Measurements from ENCODE around the gene CYP4F11. TPM values are rescaled to one million over a fixed set of nuclear protein-coding genes. Genes with fewer than 3 reads are reported as not detected.
"Not testable (repeated sequence)": the region's sequence is repeated elsewhere in the genome, so short reads cannot be mapped to it uniquely, and the experiment has no call there.

CYP4F11 gene
- total and polyA plus RNA-seq, 3 experiments from 2014 or later, result not detected

DNA sequence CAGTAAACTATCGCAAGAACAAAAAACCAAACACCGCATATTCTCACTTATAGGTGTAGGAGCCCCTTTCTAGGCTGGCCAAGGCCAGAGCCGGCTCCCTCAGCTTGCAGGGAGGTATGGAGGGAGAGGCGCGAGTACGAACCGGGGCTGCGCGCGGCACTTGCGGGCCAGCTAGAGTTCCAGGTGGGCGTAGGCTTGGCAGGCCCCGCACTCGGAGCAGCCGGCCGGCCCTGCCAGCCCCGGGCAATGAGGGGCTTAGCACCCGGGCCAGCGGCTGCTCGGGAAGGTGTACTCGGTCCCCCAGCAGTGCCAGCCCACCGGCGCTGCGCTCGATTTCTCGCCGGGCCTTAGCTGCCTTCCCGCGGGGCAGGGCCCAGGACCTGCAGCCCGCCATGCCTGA is 34.8 kb downstream of the CYP4F11 start:
- CTCF ChIA-PET; H3K9me3 Mint-ChIP-seq; DNase-seq; POLR2A ChIA-PET; H3K4me1 ChIP-seq (ENCODE audit: insufficient read depth, low read length); H3K27ac ChIP-seq (ENCODE audit: low read depth, low read length); H3K27ac Mint-ChIP-seq; H3K27me3 ChIP-seq (ENCODE audit: insufficient read depth, low read length, poor library complexity, severe bottlenecking); H3K9me3 ChIP-seq (ENCODE audit: low read length); H3K36me3 ChIP-seq (ENCODE audit: insufficient read depth, low read length); H3K36me3 Mint-ChIP-seq; H3K4me3 ChIP-seq (ENCODE audit: low read length): not testable (repeated sequence)
- Mint-ChIP-seq H3K4me1 (peaks cover 6 to 16% (median 11%) of the 10 kb centered on the region in 3 donors), H3K4me3 (peak overlapping the region in 2 of 7 donors; percentile 36 to 60), H3K27me3 (peaks cover 33 to 55% of the 10 kb centered on the region in 2 donors)

DNA sequence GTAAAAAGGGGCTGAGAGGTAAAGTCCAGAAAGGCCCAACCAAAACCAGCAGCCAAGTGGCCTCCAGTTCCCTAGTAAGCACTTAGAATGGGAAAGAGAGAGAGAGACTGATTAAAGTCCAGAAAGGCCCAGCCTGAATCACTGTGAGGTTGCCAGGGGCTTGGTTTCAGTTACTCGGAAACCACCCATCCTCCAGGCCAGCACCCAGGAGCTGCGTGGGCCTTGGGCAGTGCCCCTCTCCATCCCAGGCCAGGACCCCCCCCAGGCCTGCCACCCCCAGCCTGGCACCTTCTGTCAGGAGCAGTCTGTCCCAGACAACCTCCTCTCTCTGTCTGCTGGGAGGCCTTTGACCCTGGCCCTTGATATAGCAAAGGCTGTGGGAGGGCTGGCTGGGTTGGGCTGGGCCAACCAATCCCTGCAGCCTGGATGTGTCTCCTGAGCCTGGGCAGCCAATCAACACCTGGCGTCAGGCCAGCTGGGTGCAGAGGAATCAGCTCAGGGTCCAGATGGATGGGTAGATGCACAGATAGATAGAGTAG is 36.5 kb downstream of the CYP4F11 start, which contains the start of gene CYP4F2:
Gene CYP4F2, minus strand, starts transcription at position 337 of the 539 bp plus-strand sequence. CDS start 463 bp downstream, outside the sequence.
- Mint-ChIP-seq H3K4me1 (peaks cover 6 to 16% (median 11%) of the 10 kb centered on the region in 3 donors), H3K27me3 (peaks cover 29 to 53% of the 10 kb centered on the region in 2 donors), H3K27ac (no peak within 1 kb of the TSS), H3K36me3 (peaks cover 0 to 3% (median 3%) of the 10 kb centered on the region in 3 donors), H3K4me3 (peak within 1 kb of the TSS in 1 of 7 donors; percentile 24), H3K9me3 (no peaks in the 10 kb centered on the region)
- H3K27me3 ChIP-seq (ENCODE audit: insufficient read depth, low read length, poor library complexity, severe bottlenecking), result no peaks in the 10 kb centered on the region
- H3K4me3 ChIP-seq (ENCODE audit: low read length), result no peak within 1 kb of the TSS
- ChIA-PET POLR2A (no interaction called here), CTCF (no interaction called here)
- no peaks in the 10 kb centered on the region for H3K9me3 ChIP-seq (ENCODE audit: low read length)
- no peak within 1 kb of the TSS for H3K27ac ChIP-seq (ENCODE audit: low read depth, low read length)
- H3K4me1 ChIP-seq (ENCODE audit: insufficient read depth, low read length), result no peaks in the 10 kb centered on the region
- H3K36me3 ChIP-seq (ENCODE audit: insufficient read depth, low read length), result no peaks in the 10 kb centered on the region
- DNase-seq, result no peak

DNA sequence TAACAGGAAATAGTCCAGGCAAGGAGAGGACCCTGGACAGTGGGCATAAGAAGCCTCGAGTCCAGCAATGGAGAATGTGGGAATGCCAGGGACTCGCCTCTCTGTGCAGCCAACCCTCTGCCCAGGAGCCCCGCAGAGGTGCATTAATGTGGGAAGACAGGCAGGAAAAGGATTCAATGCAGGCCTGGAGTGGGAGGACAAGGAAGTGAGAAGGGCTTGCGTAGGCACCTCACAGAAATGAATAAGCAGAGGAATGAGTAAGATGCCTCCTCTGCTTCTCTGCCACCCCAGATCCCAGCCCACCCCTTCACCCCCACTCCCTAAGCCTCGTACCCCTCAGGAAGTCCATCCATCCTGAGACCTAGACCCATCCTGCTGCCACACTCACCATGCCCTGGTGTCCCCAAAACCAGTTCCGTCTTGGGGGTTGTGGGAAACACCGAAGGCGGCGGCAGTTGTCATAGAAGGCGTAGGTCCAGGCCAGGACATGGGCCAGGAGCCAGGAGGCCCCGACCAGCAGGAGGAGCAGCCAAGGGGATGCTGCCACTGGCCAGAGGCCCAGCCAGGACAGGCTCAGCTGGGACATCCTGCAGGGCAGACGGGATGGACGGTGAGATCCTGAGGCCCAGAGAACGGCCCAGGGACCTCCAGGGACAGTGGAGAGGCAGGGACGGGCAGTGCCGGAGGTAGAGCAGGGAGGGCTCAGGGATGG is 37.1 kb downstream of the CYP4F11 start:
- Mint-ChIP-seq H3K4me1 (peaks cover 6 to 16% (median 11%) of the 10 kb centered on the region in 3 donors), H3K27me3 (peaks cover 27 to 49% of the 10 kb centered on the region in 2 donors), H3K9me3 (no peaks in the 10 kb centered on the region), H3K4me3 (no peak overlapping the region), H3K36me3 (peaks cover 0 to 3% (median 3%) of the 10 kb centered on the region in 3 donors), H3K27ac (no peak overlapping the region)
- Histone ChIP-seq H3K9me3 (ENCODE audit: low read length) (no peaks in the 10 kb centered on the region), H3K4me3 (ENCODE audit: low read length) (no peak overlapping the region), H3K36me3 (ENCODE audit: insufficient read depth, low read length) (no peaks in the 10 kb centered on the region), H3K27ac (ENCODE audit: low read depth, low read length) (no peak overlapping the region), H3K27me3 (ENCODE audit: insufficient read depth, low read length, poor library complexity, severe bottlenecking) (no peaks in the 10 kb centered on the region), H3K4me1 (ENCODE audit: insufficient read depth, low read length) (no peaks in the 10 kb centered on the region)
- ChIA-PET CTCF (no interaction called here), POLR2A (no interaction called here)
- DNase-seq, result no peak

DNA sequence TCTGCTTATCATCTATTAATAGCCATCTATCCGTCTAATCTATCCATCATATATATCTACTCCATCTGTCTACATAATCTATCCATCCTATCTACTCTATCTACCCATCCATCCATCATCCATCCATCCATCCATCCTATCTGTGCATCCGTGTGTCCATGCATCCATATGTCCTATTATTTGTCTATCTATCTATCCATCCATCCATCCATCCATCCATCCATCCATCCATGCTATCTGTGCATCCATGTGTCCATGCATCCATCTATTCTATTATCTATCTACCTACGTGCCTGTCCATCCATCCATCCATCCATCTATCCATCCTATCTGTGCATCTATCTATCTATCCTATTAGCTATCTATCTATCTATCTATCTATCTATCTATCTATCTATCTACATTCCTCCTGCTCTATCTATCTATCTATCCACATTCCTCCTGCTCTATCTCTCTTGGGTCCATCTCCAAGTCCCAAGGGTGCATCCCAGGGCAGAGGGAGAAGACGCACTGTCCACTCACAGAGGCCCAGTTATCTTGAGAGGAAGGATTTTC is 38.4 kb downstream of the CYP4F11 start:
- no peak overlapping the region for H3K27ac ChIP-seq (ENCODE audit: low read depth, low read length)
- no peak overlapping the region for H3K4me3 Mint-ChIP-seq
- no peaks in the 10 kb centered on the region for H3K4me1 ChIP-seq (ENCODE audit: insufficient read depth, low read length)
- H3K9me3 ChIP-seq (ENCODE audit: low read length), result no peaks in the 10 kb centered on the region
- peaks cover 6 to 13% (median 10%) of the 10 kb centered on the region in 3 donors for H3K4me1 Mint-ChIP-seq
- POLR2A ChIA-PET, result no interaction called here
- no peak overlapping the region for H3K4me3 ChIP-seq (ENCODE audit: low read length)
- no peaks in the 10 kb centered on the region for H3K36me3 ChIP-seq (ENCODE audit: insufficient read depth, low read length)
- DNase-seq, result no peak
- peaks cover 18 to 39% of the 10 kb centered on the region in 2 donors for H3K27me3 Mint-ChIP-seq
- peaks cover 0 to 3% (median 3%) of the 10 kb centered on the region in 3 donors for H3K36me3 Mint-ChIP-seq
- H3K27ac Mint-ChIP-seq, result no peak overlapping the region
- no peaks in the 10 kb centered on the region for H3K27me3 ChIP-seq (ENCODE audit: insufficient read depth, low read length, poor library complexity, severe bottlenecking)
- H3K9me3 Mint-ChIP-seq, result no peaks in the 10 kb centered on the region
- CTCF ChIA-PET, result no interaction called here

DNA sequence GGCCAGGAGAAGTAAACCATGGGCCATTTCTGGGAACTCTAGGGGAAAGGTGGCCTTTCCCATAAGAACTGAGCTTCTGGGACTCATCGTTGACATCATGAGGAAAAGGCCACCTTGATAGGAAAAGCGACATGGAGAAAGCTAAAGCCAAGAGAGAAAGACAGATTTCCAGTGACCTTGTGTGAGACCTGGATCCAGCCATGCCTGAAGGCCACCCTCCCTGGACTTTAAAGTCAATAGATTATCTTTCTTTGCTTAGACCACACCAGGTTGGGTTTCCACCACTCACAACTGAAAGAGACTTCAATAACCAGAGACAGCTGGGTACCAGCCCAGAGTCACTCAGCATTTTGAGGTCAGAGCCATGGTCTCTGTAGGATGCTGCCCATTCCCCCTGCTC is 40.0 kb downstream of the CYP4F11 start:
- Histone ChIP-seq H3K9me3 (ENCODE audit: low read length) (no peaks in the 10 kb centered on the region), H3K27me3 (ENCODE audit: insufficient read depth, low read length, poor library complexity, severe bottlenecking) (no peaks in the 10 kb centered on the region), H3K4me3 (ENCODE audit: low read length) (no peak overlapping the region), H3K27ac (ENCODE audit: low read depth, low read length) (no peak overlapping the region), H3K36me3 (ENCODE audit: insufficient read depth, low read length) (no peaks in the 10 kb centered on the region), H3K4me1 (ENCODE audit: insufficient read depth, low read length) (no peaks in the 10 kb centered on the region)
- CTCF ChIA-PET, result no interaction called here
- Mint-ChIP-seq H3K4me3 (no peak overlapping the region), H3K36me3 (peaks cover 0 to 3% (median 0%) of the 10 kb centered on the region in 3 donors), H3K4me1 (peaks cover 0 to under 1% (median 0%) of the 10 kb centered on the region in 3 donors), H3K27me3 (peaks cover 13 to 32% of the 10 kb centered on the region in 2 donors), H3K27ac (no peak overlapping the region), H3K9me3 (no peaks in the 10 kb centered on the region)
- DNase-seq, result no peak
- POLR2A ChIA-PET, result no interaction called here

DNA sequence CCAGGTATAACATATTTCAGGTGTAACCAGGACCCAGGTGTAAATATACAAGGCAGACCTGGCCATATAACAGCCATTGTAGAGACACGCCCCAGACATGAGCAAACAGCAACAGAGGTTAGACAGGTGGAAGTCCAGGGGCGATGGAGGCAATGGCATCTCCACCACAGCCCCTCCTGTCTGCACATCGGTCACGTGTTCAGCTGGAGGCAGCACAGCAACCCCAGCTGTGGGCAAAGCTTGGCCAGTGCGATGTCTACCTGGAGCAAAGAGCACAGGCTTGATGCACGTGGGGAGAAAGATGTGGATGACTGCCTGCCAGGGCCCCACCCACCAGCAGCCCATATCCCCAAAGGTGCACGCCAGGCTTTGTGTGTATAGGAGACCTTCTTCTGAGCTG is 40.9 kb downstream of the CYP4F11 start:
- H3K4me1 ChIP-seq (ENCODE audit: insufficient read depth, low read length), result no peaks in the 10 kb centered on the region
- Mint-ChIP-seq H3K36me3 (peaks cover 0 to 3% (median 0%) of the 10 kb centered on the region in 3 donors), H3K9me3 (no peaks in the 10 kb centered on the region), H3K4me1 (no peaks in the 10 kb centered on the region), H3K27me3 (peaks cover 13 to 27% of the 10 kb centered on the region in 2 donors), H3K27ac (peak overlapping the region in 1 of 8 donors; percentile 8), H3K4me3 (no peak overlapping the region)
- DNase-seq, result no peak
- H3K36me3 ChIP-seq (ENCODE audit: insufficient read depth, low read length), result no peaks in the 10 kb centered on the region
- H3K9me3 ChIP-seq (ENCODE audit: low read length), result no peaks in the 10 kb centered on the region
- no peak overlapping the region for H3K27ac ChIP-seq (ENCODE audit: low read depth, low read length)
- POLR2A ChIA-PET, result no interaction called here
- no peak overlapping the region for H3K4me3 ChIP-seq (ENCODE audit: low read length)
- H3K27me3 ChIP-seq (ENCODE audit: insufficient read depth, low read length, poor library complexity, severe bottlenecking), result no peaks in the 10 kb centered on the region
- CTCF ChIA-PET, result no interaction called here

DNA sequence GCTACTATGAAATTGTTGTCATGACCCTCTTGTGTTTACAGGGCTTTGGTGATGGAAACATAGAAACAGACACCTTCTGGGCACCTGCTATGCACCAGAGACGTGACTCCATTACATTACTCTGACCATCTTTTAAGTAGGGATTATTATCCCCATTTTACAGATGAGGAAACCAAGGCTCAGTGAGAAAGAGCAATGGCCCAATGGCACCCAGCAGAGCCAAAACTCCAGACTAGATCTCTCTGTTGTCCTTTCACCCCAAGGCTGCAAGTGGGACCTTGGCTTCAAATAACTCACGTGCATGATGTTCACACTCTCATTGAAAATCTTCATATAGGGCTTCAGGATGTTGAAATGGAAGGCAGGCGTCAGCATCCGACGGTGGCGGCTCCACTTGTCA is 42.3 kb downstream of the CYP4F11 start:
- H3K36me3 Mint-ChIP-seq, result peaks cover 0 to 3% (median 0%) of the 10 kb centered on the region in 3 donors
- no peak overlapping the region for H3K4me3 Mint-ChIP-seq
- no peaks in the 10 kb centered on the region for H3K36me3 ChIP-seq (ENCODE audit: insufficient read depth, low read length)
- H3K4me1 Mint-ChIP-seq, result no peaks in the 10 kb centered on the region
- no peak overlapping the region for H3K4me3 ChIP-seq (ENCODE audit: low read length)
- POLR2A ChIA-PET, result no interaction called here
- no peak overlapping the region for H3K27ac Mint-ChIP-seq
- DNase-seq, result no peak
- H3K9me3 Mint-ChIP-seq, result no peaks in the 10 kb centered on the region
- H3K27me3 Mint-ChIP-seq, result peaks cover 5 to 21% of the 10 kb centered on the region in 2 donors
- H3K9me3 ChIP-seq (ENCODE audit: low read length), result no peaks in the 10 kb centered on the region
- CTCF ChIA-PET, result no interaction called here
- no peaks in the 10 kb centered on the region for H3K4me1 ChIP-seq (ENCODE audit: insufficient read depth, low read length)
- no peaks in the 10 kb centered on the region for H3K27me3 ChIP-seq (ENCODE audit: insufficient read depth, low read length, poor library complexity, severe bottlenecking)
- no peak overlapping the region for H3K27ac ChIP-seq (ENCODE audit: low read depth, low read length)

DNA sequence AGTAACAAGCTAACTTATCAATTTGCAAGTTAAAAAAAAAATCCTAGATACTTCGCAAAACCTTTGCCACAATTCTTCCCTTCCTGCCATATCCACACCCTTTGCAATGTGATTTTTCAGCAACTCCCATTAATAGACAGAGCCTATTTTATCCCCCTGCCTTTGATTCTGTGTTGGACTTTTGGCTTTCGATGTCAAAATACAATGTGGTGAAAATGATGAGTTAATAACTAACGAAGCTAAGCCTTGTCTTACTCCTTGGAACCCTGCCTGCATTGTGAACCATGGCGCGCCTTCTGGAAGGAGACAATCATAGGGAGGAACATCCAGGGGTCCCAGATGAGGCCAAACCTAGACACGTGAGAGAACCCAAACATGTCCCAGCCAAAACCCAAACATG is 42.9 kb downstream of the CYP4F11 start:
- Mint-ChIP-seq H3K9me3 (no peaks in the 10 kb centered on the region), H3K27ac (no peak overlapping the region), H3K27me3 (peaks cover 0 to 15% of the 10 kb centered on the region in 2 donors), H3K36me3 (peaks cover 0 to 1% (median 0%) of the 10 kb centered on the region in 3 donors), H3K4me3 (no peak overlapping the region), H3K4me1 (no peaks in the 10 kb centered on the region)
- no peak overlapping the region for H3K4me3 ChIP-seq (ENCODE audit: low read length)
- H3K27me3 ChIP-seq (ENCODE audit: insufficient read depth, low read length, poor library complexity, severe bottlenecking), result no peaks in the 10 kb centered on the region
- DNase-seq, result no peak
- no peaks in the 10 kb centered on the region for H3K9me3 ChIP-seq (ENCODE audit: low read length)
- no peak overlapping the region for H3K27ac ChIP-seq (ENCODE audit: low read depth, low read length)
- no peaks in the 10 kb centered on the region for H3K36me3 ChIP-seq (ENCODE audit: insufficient read depth, low read length)
- no peaks in the 10 kb centered on the region for H3K4me1 ChIP-seq (ENCODE audit: insufficient read depth, low read length)
- CTCF ChIA-PET, result interaction anchor here (0.8 kb wide), 1 partner anchor 22 kb away, joined by 3 read pairs; no protein-coding TSS in a partner anchor
- POLR2A ChIA-PET, result no interaction called here

Measured in CD8-positive, alpha-beta memory T cell (primary cell).